Vagina (tissue), 2 donors: ENCODE data around the gene GM2A. TPM values are rescaled to one million over a fixed set of nuclear protein-coding genes. Genes with fewer than 3 reads are reported as not detected.

ENCODE experiments used
- DNase-seq, 2 donors: peaks; one replicate each; pipeline ENCODE4 v3.0.0-alpha.2; 2017; ENCODE audit errors: extremely low spot score in 2 of 2
- H3K27ac ChIP-seq: fragments of 200-600 bp; sonication (generic); one replicate; pipeline ENCODE4 v1.5.1; 2019
- H3K27me3 ChIP-seq: fragments of 200-600 bp; sonication (generic); one replicate; pipeline ENCODE4 v1.5.1; 2019
- H3K36me3 ChIP-seq, 2 donors: fragments of 200-600 bp; sonication (generic); one replicate each; pipeline ENCODE4 v1.5.1; 2017 to 2019
- H3K4me1 ChIP-seq: fragments of 200-600 bp; sonication (generic); one replicate; pipeline ENCODE4 v1.5.1; 2019
- H3K4me3 ChIP-seq, 2 donors: fragments of 200-600 bp; sonication (generic); 1 replicate in 1 of 2; 2 replicates in 1 of 2; pipeline ENCODE4 v1.5.1; 2016 to 2019
- H3K9me3 ChIP-seq: fragments of 200-600 bp; sonication (generic); one replicate; pipeline ENCODE4 v1.5.1; 2019
- POLR2A ChIP-seq, 2 donors: fragments of 450-650 bp; IDR thresholded peaks; one replicate each; pipeline ENCODE4 v1.6.1; 2017; ENCODE audit warnings: antibody characterized with exemption in 2 of 2, mild to moderate bottlenecking in 2 of 2, moderate library complexity in 2 of 2
- POLR2AphosphoS5 ChIP-seq, 2 donors: sonication (generic); formaldehyde crosslinking; IDR thresholded peaks; one replicate each; pipeline ENCODE4 v1.9.0; 2017; ENCODE audit warnings: antibody characterized with exemption in 2 of 2, mild to moderate bottlenecking in 2 of 2, low read depth in 1 of 2; ENCODE audit not compliant: insufficient read depth in 1 of 2
- intact Hi-C: fragments of 100-400 bp; cut with DNase I; formaldehyde crosslinking; loops from one replicate; pipeline ENCODE4 v1.15.1; 2023
- total RNA-seq: library from RNA; depleted of rRNA; stranded (reverse); fragments of >200 nt; gene quantifications from one replicate; pipeline ENCODE4 v1.2.3, GENCODE V29; 2016
- TF ChIP-seq, protein P1 (sequence below), 3 experiments: fragments of 450-650 bp in 2 of 3; fragments of 200-600 bp in 1 of 3; sonication (generic) in 1 of 3; IDR thresholded peaks; one replicate each; pipeline ENCODE4 v1.5.1; 2017 to 2019; ENCODE audit warnings: antibody characterized with exemption in 3 of 3, mild to moderate bottlenecking in 2 of 3, moderate library complexity in 2 of 3

Gene GM2A
- total RNA-seq, 1 donor from 2014 or later: 71.7 TPM

- H3K9me3 ChIP-seq: no peaks in the 10 kb centered on the region
- intact Hi-C loops: no loop called here
- H3K27ac ChIP-seq: no peak overlapping the region
- no peaks in the 10 kb centered on the region for H3K27me3 ChIP-seq
- no peak overlapping the region for H3K4me3 ChIP-seq
- H3K4me1 ChIP-seq: peaks cover 26% of the 10 kb centered on the region
- no peak for DNase-seq
- no peak for TF ChIP-seq POLR2AphosphoS5 (IDR thresholded peaks at IDR 0.05; ENCODE audit: insufficient read depth in 1 of 2, low read depth in 1 of 2)
- TF ChIP-seq POLR2A (IDR thresholded peaks at IDR 0.05): no peak
- TF ChIP-seq, protein P1, sequence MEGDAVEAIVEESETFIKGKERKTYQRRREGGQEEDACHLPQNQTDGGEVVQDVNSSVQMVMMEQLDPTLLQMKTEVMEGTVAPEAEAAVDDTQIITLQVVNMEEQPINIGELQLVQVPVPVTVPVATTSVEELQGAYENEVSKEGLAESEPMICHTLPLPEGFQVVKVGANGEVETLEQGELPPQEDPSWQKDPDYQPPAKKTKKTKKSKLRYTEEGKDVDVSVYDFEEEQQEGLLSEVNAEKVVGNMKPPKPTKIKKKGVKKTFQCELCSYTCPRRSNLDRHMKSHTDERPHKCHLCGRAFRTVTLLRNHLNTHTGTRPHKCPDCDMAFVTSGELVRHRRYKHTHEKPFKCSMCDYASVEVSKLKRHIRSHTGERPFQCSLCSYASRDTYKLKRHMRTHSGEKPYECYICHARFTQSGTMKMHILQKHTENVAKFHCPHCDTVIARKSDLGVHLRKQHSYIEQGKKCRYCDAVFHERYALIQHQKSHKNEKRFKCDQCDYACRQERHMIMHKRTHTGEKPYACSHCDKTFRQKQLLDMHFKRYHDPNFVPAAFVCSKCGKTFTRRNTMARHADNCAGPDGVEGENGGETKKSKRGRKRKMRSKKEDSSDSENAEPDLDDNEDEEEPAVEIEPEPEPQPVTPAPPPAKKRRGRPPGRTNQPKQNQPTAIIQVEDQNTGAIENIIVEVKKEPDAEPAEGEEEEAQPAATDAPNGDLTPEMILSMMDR (IDR thresholded peaks at IDR 0.05): no peak
- H3K36me3 ChIP-seq: peaks cover 0 to 27% of the 10 kb centered on the region in 2 donors
These were observed 9.5 kb downstream of the GM2A start for GRCh38 chr5:151262532-151262931.

DNA sequence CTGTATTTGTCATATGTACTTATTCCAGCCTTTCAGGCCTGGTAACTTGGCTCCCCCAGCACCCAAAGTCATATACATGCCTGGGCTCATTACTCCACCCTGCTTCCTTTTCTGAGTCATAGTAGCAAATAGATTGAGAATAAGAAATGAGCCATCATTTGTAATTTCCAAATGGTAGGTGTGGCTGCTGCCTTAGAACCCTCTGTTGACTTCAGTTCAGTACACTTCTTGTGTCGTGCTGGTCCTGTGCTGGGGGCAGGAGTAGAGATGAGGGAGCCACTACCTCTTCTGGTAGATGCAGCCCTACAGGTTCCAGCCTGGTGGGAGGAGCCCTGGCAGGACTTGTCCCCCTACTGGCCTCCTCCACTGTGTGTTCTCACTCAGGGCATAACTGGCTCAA, 11.1 kb downstream of the GM2A start:
- intact Hi-C loops: no loop called here
- Histone ChIP-seq H3K9me3 (no peaks in the 10 kb centered on the region), H3K27ac (peak overlapping the region; percentile 56), H3K36me3 (peaks cover 0 to 43% of the 10 kb centered on the region in 2 donors), H3K4me1 (peaks cover 13% of the 10 kb centered on the region), H3K4me3 (no peak overlapping the region), H3K27me3 (no peaks in the 10 kb centered on the region)
- no peak for DNase-seq
- TF ChIP-seq, protein P1 (IDR thresholded peaks at IDR 0.05): no peak
- TF ChIP-seq POLR2AphosphoS5 (IDR thresholded peaks at IDR 0.05; ENCODE audit: insufficient read depth in 1 of 2, low read depth in 1 of 2) (peak in 1 of 2 donors; percentile 87), POLR2A (IDR thresholded peaks at IDR 0.05) (no peak)

DNA sequence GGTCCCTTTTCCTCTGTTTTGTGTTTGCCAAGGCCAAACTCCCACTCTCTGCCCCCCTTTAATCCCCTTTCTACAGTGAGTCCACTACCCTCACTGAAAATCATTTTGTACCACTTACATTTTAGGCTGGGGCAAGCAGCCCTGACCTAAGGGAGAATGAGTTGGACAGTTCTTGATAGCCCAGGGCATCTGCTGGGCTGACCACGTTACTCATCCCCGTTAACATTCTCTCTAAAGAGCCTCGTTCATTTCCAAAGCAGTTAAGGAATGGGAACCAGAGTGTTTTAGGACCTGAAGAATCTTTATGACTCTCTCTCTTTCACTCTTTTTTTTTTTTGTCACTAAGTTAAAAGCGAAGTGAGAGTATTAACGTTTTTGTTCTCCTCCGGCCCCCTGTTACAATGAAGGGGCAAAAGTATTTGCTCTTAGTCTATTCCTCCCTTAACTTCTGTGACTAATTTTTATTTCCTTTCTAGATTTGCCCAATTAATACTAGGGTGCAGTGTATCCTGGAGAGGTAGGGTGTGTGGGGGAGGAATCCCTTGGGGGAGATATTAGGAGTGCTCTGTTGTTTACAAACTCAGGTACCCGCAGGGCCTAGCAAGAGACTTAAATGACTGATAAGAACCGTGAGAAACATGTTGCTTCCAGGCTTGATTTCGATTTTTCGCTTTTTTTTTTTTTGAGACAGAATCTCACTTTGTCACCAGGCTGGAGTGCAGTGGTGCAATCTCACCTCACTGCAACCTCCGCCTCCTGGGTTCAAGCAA, 14.7 kb downstream of the GM2A start:
- no peak for DNase-seq
- intact Hi-C loops: no loop called here

DNA sequence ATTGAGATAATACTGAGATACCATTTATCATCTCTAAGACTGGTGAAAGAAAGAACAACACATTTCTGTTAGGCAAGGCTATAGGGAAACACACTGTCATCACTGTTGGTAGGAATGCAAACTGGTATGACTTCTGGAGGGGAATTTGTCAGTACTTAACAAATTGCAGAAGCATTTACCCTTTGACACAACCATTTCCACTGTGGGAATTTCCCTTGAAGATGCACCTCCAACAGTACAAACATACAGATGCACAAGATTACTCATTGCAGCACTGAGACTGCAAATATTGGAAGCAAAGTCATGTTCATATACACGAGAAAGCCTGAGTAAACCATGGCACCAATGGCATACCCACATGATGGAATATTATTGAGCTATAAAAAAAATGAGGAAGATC, 17.6 kb downstream of the GM2A start:
- TF ChIP-seq, protein P1 (IDR thresholded peaks at IDR 0.05): no peak
- TF ChIP-seq POLR2A (IDR thresholded peaks at IDR 0.05) (no peak), POLR2AphosphoS5 (IDR thresholded peaks at IDR 0.05; ENCODE audit: insufficient read depth in 1 of 2, low read depth in 1 of 2) (no peak)
- Histone ChIP-seq H3K4me1 (no peaks in the 10 kb centered on the region), H3K4me3 (no peak overlapping the region), H3K36me3 (peaks cover 0 to 39% of the 10 kb centered on the region in 2 donors), H3K27ac (no peak overlapping the region), H3K9me3 (no peaks in the 10 kb centered on the region), H3K27me3 (no peaks in the 10 kb centered on the region)
- DNase-seq: no peak
- intact Hi-C loops: no loop called here

More for the DNA sequence above, 14.7 kb downstream of the GM2A start:
- Histone ChIP-seq H3K27me3 (no peaks in the 10 kb centered on the region), H3K27ac (no peak overlapping the region), H3K9me3 (no peaks in the 10 kb centered on the region), H3K36me3 (peaks cover 0 to 45% of the 10 kb centered on the region in 2 donors), H3K4me3 (no peak overlapping the region), H3K4me1 (peaks cover 6% of the 10 kb centered on the region)
- TF ChIP-seq, protein P1 (IDR thresholded peaks at IDR 0.05): no peak
- TF ChIP-seq POLR2AphosphoS5 (IDR thresholded peaks at IDR 0.05; ENCODE audit: insufficient read depth in 1 of 2, low read depth in 1 of 2) (no peak), POLR2A (IDR thresholded peaks at IDR 0.05) (no peak)

DNA sequence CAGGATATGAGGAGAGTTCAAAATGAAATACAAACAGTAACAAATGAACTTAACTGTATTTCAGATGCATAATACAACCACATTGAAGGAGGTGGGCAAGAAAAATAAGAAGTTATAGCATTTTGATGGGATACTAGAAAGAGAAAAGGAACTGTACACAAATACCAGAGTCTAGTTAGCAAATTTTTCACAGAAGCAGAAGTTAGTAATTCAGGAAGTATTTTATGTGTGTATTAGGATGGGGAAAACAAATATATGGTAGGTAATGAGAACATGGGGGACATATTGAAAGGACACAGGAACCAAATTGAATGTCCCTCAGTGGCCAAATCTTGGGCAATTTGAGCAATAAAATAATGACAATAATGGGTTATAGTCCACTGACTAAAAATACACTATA, 18.4 kb downstream of the GM2A start:
- TF ChIP-seq, protein P1 (IDR thresholded peaks at IDR 0.05): no peak
- TF ChIP-seq POLR2AphosphoS5 (IDR thresholded peaks at IDR 0.05; ENCODE audit: insufficient read depth in 1 of 2, low read depth in 1 of 2) (no peak), POLR2A (IDR thresholded peaks at IDR 0.05) (no peak)
- no peak overlapping the region for H3K4me3 ChIP-seq
- DNase-seq: no peak
- H3K9me3 ChIP-seq: no peaks in the 10 kb centered on the region
- peaks cover 0 to 32% of the 10 kb centered on the region in 2 donors for H3K36me3 ChIP-seq
- no peaks in the 10 kb centered on the region for H3K4me1 ChIP-seq
- intact Hi-C loops: no loop called here
- H3K27ac ChIP-seq: no peak overlapping the region
- H3K27me3 ChIP-seq: no peaks in the 10 kb centered on the region
